Hepatocyte (in vitro differentiated cells): ENCODE measurements around the gene ANKS1B.

Experiments
- CTCF ChIP-seq: fragments of 200-600 bp; sonication (generic); IDR thresholded peaks from 2 replicates; pipeline ENCODE4 v1.5.1; 2016; ENCODE audit warnings: antibody characterized with exemption, mild to moderate bottlenecking; ENCODE audit not compliant: poor library complexity
- EZH2 ChIP-seq: fragments of 200-600 bp; sonication (generic); IDR thresholded peaks from 2 replicates; pipeline ENCODE4 v1.6.1; 2016; ENCODE audit warnings: antibody characterized with exemption, mild to moderate bottlenecking, borderline replicate concordance

GRCh38 chr12:99284161-99284560, 700.6 kb downstream of the ANKS1B start:
- no peak for TF ChIP-seq CTCF
- TF ChIP-seq EZH2 = no peak
